Keratinocyte (primary cell): Measurements from ENCODE around the gene AGAP1. TPM values are rescaled to one million over a fixed set of nuclear protein-coding genes. Genes with fewer than 3 reads are reported as not detected.

ENCODE experiments used
- DNase-seq: peaks from one replicate; pipeline ENCODE4 v3.0.0-alpha.2; 2011; ENCODE audit warnings: low read depth, missing footprints, low spot score
- FAIRE-seq: peaks from 2 replicates; lab custom pipeline; 2011; peaks lifted over from hg19 to GRCh38; lab: Jason Lieb, UNC
- H2AFZ ChIP-seq: 2 replicates; pipeline ENCODE4 v1.6.0; 2012; ENCODE audit warnings: low read length, control low read depth, inconsistent platforms; ENCODE audit not compliant: control insufficient read depth
- H3K27ac ChIP-seq: 2 replicates; pipeline ENCODE4 v1.5.1; 2011; ENCODE audit warnings: low read length; ENCODE audit not compliant: control insufficient read depth, insufficient read depth
- H3K27me3 ChIP-seq: 3 replicates; pipeline ENCODE4 v1.6.0; 2011; ENCODE audit warnings: low read length; ENCODE audit not compliant: control insufficient read depth, insufficient read depth; ENCODE audit errors: extremely low read depth
- H3K36me3 ChIP-seq, 2 experiments: 2 replicates in 1 of 2; 3 replicates in 1 of 2; pipeline ENCODE4 v1.5.1; 2011; ENCODE audit warnings: low read length in 2 of 2, mild to moderate bottlenecking in 1 of 2; ENCODE audit not compliant: control insufficient read depth in 2 of 2, insufficient read depth in 2 of 2; ENCODE audit errors: extremely low read depth in 1 of 2
- H3K4me1 ChIP-seq: 3 replicates; pipeline ENCODE4 v1.5.1; 2011; ENCODE audit warnings: low read length; ENCODE audit not compliant: control insufficient read depth, insufficient read depth; ENCODE audit errors: extremely low read depth
- H3K4me2 ChIP-seq: 3 replicates; pipeline ENCODE4 v1.6.0; 2011; ENCODE audit warnings: low read depth, low read length; ENCODE audit not compliant: control insufficient read depth, insufficient read depth; ENCODE audit errors: extremely low read depth
- H3K4me3 ChIP-seq, 3 experiments: fragments of 200-600 bp in 1 of 3; sonication (generic) in 1 of 3; 2 replicates in 2 of 3; 3 replicates in 1 of 3; pipeline ENCODE4 v1.5.1; 2011 to 2016; ENCODE audit warnings: low read length in 3 of 3, mild to moderate bottlenecking in 3 of 3, control low read depth in 2 of 3, inconsistent platforms in 1 of 3, low read depth in 1 of 3, mixed read lengths in 1 of 3, mixed run types in 1 of 3, moderate library complexity in 1 of 3; ENCODE audit not compliant: control insufficient read depth in 2 of 3, insufficient read depth in 2 of 3; ENCODE audit errors: extremely low read depth in 1 of 3
- H3K79me2 ChIP-seq: 2 replicates; pipeline ENCODE4 v1.6.0; 2012; ENCODE audit warnings: low read length; ENCODE audit not compliant: control insufficient read depth, insufficient read depth
- H3K9ac ChIP-seq: 3 replicates; pipeline ENCODE4 v1.6.0; 2011; ENCODE audit warnings: low read length; ENCODE audit not compliant: control insufficient read depth, insufficient read depth; ENCODE audit errors: extremely low read depth
- H3K9me1 ChIP-seq: 3 replicates; pipeline ENCODE4 v1.6.0; 2011; ENCODE audit warnings: low read length; ENCODE audit not compliant: control insufficient read depth, insufficient read depth; ENCODE audit errors: extremely low read depth
- H3K9me3 ChIP-seq: 2 replicates; pipeline ENCODE4 v1.5.1; 2012; ENCODE audit warnings: low read depth, low read length; ENCODE audit not compliant: control insufficient read depth
- H4K20me1 ChIP-seq: 3 replicates; pipeline ENCODE4 v1.6.0; 2011; ENCODE audit warnings: low read length; ENCODE audit not compliant: control insufficient read depth, insufficient read depth; ENCODE audit errors: extremely low read depth
- EZH2 ChIP-seq: IDR thresholded peaks from one replicate; pipeline ENCODE4 v1.6.1; 2012; ENCODE audit warnings: inconsistent platforms, mild to moderate bottlenecking, low read length, moderate library complexity
- dilution Hi-C: fragments of 300-500 bp; cut with MboI; formaldehyde crosslinking; loops from one replicate; pipeline ENCODE4 v1.7.0; 2020; ENCODE audit warnings: low sequenced_read_pairs; ENCODE audit not compliant: extremely low pct_ligation_motif_present
- polyA plus RNA-seq, 5 experiments: library from polyadenylated mRNA; depleted of rRNA in 3 of 5; stranded (reverse) in 3 of 5; stranded (forward) in 1 of 5; unstranded in 1 of 5; fragments of >200 nt; gene quantifications; 1 replicate in 1 of 5; 2 replicates in 3 of 5; 3 replicates in 1 of 5; pipeline versions ENCODE4 v1.2.1 to v1.2.3, GENCODE V29; 2011 to 2012; ENCODE audit warnings: missing spikeins in 2 of 5, low read depth in 1 of 5, low replicate concordance in 1 of 5
- TF ChIP-seq, protein P1 (sequence below), 3 experiments: IDR thresholded peaks in 1 of 3; conservative IDR thresholded peaks in 1 of 3; optimal IDR thresholded peaks in 1 of 3; 2 replicates in 2 of 3; 3 replicates in 1 of 3; pipeline versions ENCODE3 to v1.5.1; 2011; ENCODE audit warnings: low read length in 3 of 3, mild to moderate bottlenecking in 3 of 3, moderate library complexity in 2 of 3, control low read depth in 1 of 3, inconsistent platforms in 1 of 3; ENCODE audit not compliant: insufficient read depth in 2 of 3; ENCODE audit errors: extremely low read depth in 1 of 3

AGAP1 gene
- polyA plus RNA-seq, 1 donor (not counting 4 experiments of a cell fraction or from before 2014, with no cell fraction given) = 12.6 TPM

DNA sequence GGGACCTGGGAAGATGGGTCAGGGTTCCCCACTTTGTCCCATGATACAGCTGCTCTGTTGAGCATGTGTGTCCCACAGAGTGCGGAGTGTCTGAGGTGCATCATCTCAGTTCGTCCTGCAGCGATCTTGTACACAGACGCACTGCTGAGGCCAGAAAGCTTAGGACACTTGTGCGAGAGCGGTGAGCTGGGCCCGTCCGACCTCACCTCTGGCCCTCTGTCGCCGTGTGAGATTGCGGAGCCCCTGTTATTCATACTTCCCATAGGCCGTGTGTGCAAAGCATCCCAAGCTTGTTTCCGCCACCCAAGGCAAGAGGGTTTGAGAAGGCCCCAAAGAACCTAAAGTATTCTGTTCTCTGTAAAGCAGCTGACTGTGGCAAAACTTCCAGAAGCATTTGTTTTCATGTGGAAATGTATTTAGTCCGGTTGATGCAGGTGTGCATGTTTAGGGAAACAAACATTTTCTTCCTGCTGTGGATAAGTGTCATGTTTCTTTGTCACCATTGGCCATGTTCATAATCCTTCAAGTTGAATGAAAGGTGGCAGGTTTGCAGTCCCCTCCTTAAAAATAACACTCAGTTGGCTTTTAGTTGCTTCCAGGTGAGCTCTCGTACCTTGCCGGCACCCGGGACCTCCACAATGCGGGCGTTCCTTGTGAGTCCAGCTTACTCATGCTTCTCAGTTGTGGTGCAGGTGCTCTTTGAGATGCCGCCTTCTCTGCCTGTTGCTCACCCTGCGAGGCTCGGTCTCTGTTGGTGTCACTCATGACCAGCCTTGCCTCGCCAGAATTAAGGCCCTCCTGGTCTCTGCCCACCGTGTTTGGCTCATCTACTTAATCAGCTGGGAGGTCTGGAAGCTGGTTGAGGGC is 5.3 kb downstream of the AGAP1 start:
- Histone ChIP-seq H4K20me1 (peaks cover 21% of the 10 kb centered on the region), H3K9ac (no peak overlapping the region), H3K4me2 (no peak overlapping the region), H3K27ac (no peak overlapping the region), H2AFZ (no peak overlapping the region), H3K9me1 (peaks cover 9% of the 10 kb centered on the region), H3K36me3 (no peaks in the 10 kb centered on the region), H3K9me3 (no peaks in the 10 kb centered on the region), H3K79me2 (peaks cover 86% of the 10 kb centered on the region), H3K27me3 (no peaks in the 10 kb centered on the region), H3K4me3 (no peak overlapping the region), H3K4me1 (peaks cover 34% of the 10 kb centered on the region)
- no peak for DNase-seq
- dilution Hi-C loops = no loop called here
- TF ChIP-seq, protein P1, sequence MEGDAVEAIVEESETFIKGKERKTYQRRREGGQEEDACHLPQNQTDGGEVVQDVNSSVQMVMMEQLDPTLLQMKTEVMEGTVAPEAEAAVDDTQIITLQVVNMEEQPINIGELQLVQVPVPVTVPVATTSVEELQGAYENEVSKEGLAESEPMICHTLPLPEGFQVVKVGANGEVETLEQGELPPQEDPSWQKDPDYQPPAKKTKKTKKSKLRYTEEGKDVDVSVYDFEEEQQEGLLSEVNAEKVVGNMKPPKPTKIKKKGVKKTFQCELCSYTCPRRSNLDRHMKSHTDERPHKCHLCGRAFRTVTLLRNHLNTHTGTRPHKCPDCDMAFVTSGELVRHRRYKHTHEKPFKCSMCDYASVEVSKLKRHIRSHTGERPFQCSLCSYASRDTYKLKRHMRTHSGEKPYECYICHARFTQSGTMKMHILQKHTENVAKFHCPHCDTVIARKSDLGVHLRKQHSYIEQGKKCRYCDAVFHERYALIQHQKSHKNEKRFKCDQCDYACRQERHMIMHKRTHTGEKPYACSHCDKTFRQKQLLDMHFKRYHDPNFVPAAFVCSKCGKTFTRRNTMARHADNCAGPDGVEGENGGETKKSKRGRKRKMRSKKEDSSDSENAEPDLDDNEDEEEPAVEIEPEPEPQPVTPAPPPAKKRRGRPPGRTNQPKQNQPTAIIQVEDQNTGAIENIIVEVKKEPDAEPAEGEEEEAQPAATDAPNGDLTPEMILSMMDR (optimal IDR thresholded peaks at IDR 0.05 in 1 of 3, IDR thresholded peaks at IDR 0.05 in 1 of 3, conservative IDR thresholded peaks at IDR 0.05 in 1 of 3; ENCODE audit: extremely low read depth in 1 of 3, insufficient read depth in 2 of 3, low read length in 3 of 3) = no peak
- no peak for TF ChIP-seq EZH2
- no peak for FAIRE-seq

DNA sequence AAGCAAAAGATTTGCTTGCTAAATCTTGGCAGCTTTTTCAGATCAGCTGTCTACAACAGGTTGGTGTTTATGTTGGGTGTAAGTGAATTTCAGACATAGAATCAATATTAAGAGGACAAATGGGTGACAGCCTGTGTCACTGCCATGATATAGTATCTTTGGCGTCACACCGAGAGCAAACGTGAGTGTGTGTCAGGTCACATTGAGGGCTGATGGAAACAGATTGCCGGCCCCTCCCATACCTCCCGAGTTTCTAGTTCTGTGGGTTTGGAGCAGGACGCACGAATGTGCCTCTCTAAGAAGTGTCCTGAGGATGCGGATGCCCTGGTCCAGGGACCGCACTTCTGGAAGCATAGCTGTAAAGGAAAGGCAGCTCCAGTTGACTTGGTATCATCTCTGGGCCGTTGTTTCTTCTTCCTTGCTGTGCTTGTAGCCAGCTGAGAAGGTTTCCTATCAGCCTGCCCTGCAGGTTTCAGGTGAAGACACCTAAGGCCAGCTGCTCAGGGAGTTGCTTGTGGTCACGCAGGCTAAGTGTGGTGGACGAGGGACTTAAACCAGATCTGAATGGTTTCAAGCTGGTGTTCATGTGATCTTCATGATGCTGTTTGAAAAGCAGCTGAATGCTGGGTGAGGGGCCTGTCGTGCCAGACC is 6.4 kb downstream of the AGAP1 start:
- no peak for DNase-seq
- H3K4me2 ChIP-seq = peak overlapping the region; percentile 39
- peaks cover 9% of the 10 kb centered on the region for H3K9me1 ChIP-seq
- FAIRE-seq = no peak
- peaks cover 22% of the 10 kb centered on the region for H4K20me1 ChIP-seq
- peaks cover 89% of the 10 kb centered on the region for H3K79me2 ChIP-seq
- TF ChIP-seq, protein P1 (optimal IDR thresholded peaks at IDR 0.05 in 1 of 3, IDR thresholded peaks at IDR 0.05 in 1 of 3, conservative IDR thresholded peaks at IDR 0.05 in 1 of 3; ENCODE audit: extremely low read depth in 1 of 3, insufficient read depth in 2 of 3, low read length in 3 of 3) = no peak
- no peak for TF ChIP-seq EZH2
- no peaks in the 10 kb centered on the region for H3K36me3 ChIP-seq
- H3K27me3 ChIP-seq = no peaks in the 10 kb centered on the region
- peaks cover 33% of the 10 kb centered on the region for H3K4me1 ChIP-seq
- H3K27ac ChIP-seq = no peak overlapping the region
- H3K9me3 ChIP-seq = no peaks in the 10 kb centered on the region
- dilution Hi-C loops = no loop called here
- H3K9ac ChIP-seq = no peak overlapping the region
- H2AFZ ChIP-seq = no peak overlapping the region
- no peak overlapping the region for H3K4me3 ChIP-seq
